Heart right ventricle (tissue), 16 donors: Measurements from ENCODE around the gene LGI4. TPM values are rescaled to one million over a fixed set of nuclear protein-coding genes. Genes with fewer than 3 reads are reported as not detected.

Source experiments
- ATAC-seq, 8 donors: fragments of 200-7000 bp; cut with Tn5 transposase; one replicate each; pipeline ENCODE4 v1.9.1; 2020; ENCODE audit warnings: mild to moderate bottlenecking in 8 of 8, moderate library complexity in 8 of 8, moderate number of reproducible peaks in 1 of 8
- DNase-seq, 2 donors: peaks; one replicate each; pipeline ENCODE4 v3.0.0-alpha.2; 2020
- H3K27ac ChIP-seq, 10 donors: fragments of 200-600 bp; sonication (generic) in 2 of 10; one replicate each; pipeline versions ENCODE4 v1.5.0 to v1.8.0; 2020 to 2022; ENCODE audit warnings: mild to moderate bottlenecking in 3 of 10
- H3K27me3 ChIP-seq, 7 donors: fragments of 200-600 bp; one replicate each; pipeline ENCODE4 v1.8.0; 2021 to 2022; ENCODE audit warnings: mild to moderate bottlenecking in 2 of 7
- H3K36me3 ChIP-seq, 9 donors: fragments of 200-600 bp; sonication (generic) in 1 of 9; one replicate each; pipeline versions ENCODE4 v1.5.0 to v1.8.0; 2020 to 2022; ENCODE audit warnings: mild to moderate bottlenecking in 2 of 9
- H3K4me1 ChIP-seq, 9 donors: fragments of 200-600 bp; sonication (generic) in 1 of 9; one replicate each; pipeline versions ENCODE4 v1.5.0 to v1.8.0; 2020 to 2022; ENCODE audit warnings: mild to moderate bottlenecking in 4 of 9
- H3K4me3 ChIP-seq, 10 donors: fragments of 200-600 bp; sonication (generic) in 2 of 10; one replicate each; pipeline versions ENCODE4 v1.5.0 to v1.8.0; 2020 to 2022; ENCODE audit warnings: mild to moderate bottlenecking in 7 of 10, moderate library complexity in 2 of 10
- H3K9me3 ChIP-seq, 11 donors: fragments of 200-600 bp in 10 of 11; sonication (generic) in 2 of 11; one replicate each; pipeline versions ENCODE4 v1.5.0 to v1.8.0; 2013 to 2022; ENCODE audit warnings: mild to moderate bottlenecking in 2 of 11, control low read depth in 1 of 11, moderate library complexity in 1 of 11
- CTCF ChIP-seq, 9 donors: fragments of 200-600 bp; sonication (generic) in 2 of 9; IDR thresholded peaks; one replicate each; pipeline versions ENCODE4 v1.5.0 to v1.8.0; 2021 to 2022; ENCODE audit warnings: antibody characterized with exemption in 9 of 9, mild to moderate bottlenecking in 5 of 9, moderate library complexity in 1 of 9
- WGBS, 2 donors: extraction: QIAGEN DNeasy Blood & Tissue Kit; methylation state at CpG; one replicate each; pipeline ENCODE4 v1.1.7; 2013; ENCODE audit warnings: inconsistent platforms in 1 of 2; 5-methylcytosine and 5-hydroxymethylcytosine counted together
- intact Hi-C, 10 donors: fragments of 100-400 bp; cut with DNase I; formaldehyde crosslinking; loops; one replicate each; pipeline versions ENCODE4 v1.11.1 to v1.14.2; 2022
- polyA plus RNA-seq, 2 donors: library from polyadenylated mRNA; stranded (reverse); fragments of 200-250 nt; gene quantifications; one replicate each; pipeline ENCODE4 v1.2.3, GENCODE V29; 2013
- total RNA-seq, 10 donors: library from RNA; stranded (reverse); fragmentation: NEBNext Ultra II Directional in 3 of 10; extraction: Animal tissue kit (Norgen Biotek cat#: 25700) in 3 of 10; gene quantifications; one replicate each; pipeline versions ENCODE4 v1.2.1 to v1.2.4, GENCODE V29; 2021 to 2023
- donor health status: Arrhythmogenic right ventricular cardiomyopathy.
- donor health status: ischemic (EF 13 %, LVEDD 7.1; RV severe dilation, severe dysfunction).
- donor health status: healthy with polysubstance abuse.
- donor health status: DM: no; HTN: yes; CAD: no.
- donor health status: DM: no; HTN: no; CAD: no.
- donor health status: ischemic (EF 25% LVEDD 6.9; RV normal size, moderate dysfunction).
- donor health status: ischemic (EF 25% LVEDD 5.7; RV mildly dilated, moderate dysfunction).
- donor health status: healthy.
- donor health status: DM: yes; HTN: yes; CAD: no.
- donor health status: Ischemic cardiomyopathy.
- donor health status: ischemic (EF 35%, LVEDD 5.7; RV mildly dilated, moderate dysfunction).
- donor health status: nonischemic (EF 11% LVEDD 7.7; RV severe dilation, severe dysfunction).
- donor health status: DM: yes; HTN: yes; CAD: no.
- donor health status: PGD.
- donor health status: ischemic (EF 29% LVEDD 5.4; RV normal size, mild dysfunction).
- donor health status: nonischemic (EF 23%, LVEDD 6.1; RV moderate dilation, normal function).

The LGI4 gene
- total and polyA plus RNA-seq, 12 donors: 4.3 to 30.0 (median 8.3) TPM

GRCh38 chr19:35151273-35152065, 16.6 kb upstream of the LGI4 start:
- no peak overlapping the region for H3K27ac ChIP-seq
- no peak for ATAC-seq
- intact Hi-C loops: loop anchor here in 2 of 10 donors (5.0 to 10.0 kb wide), 2 partner anchors 96 to 103 kb away; partner anchors contain the start of gene LSR (in 1 of the 2)
- H3K4me1 ChIP-seq: peaks cover 0 to 38% (median 24%) of the 10 kb centered on the region in 9 donors
- H3K9me3 ChIP-seq: no peaks in the 10 kb centered on the region
- no peak overlapping the region for H3K4me3 ChIP-seq
- DNase-seq: no peak
- WGBS, 2 donors: 81% methylated on average over 20 of the region's 20 CpGs
- no peak for TF ChIP-seq CTCF (IDR thresholded peaks at IDR 0.05)
- peaks cover 0 to 31% (median 17%) of the 10 kb centered on the region in 7 donors for H3K27me3 ChIP-seq
- H3K36me3 ChIP-seq: no peaks in the 10 kb centered on the region

- intact Hi-C loops: loop anchor here in 2 of 10 donors (5.0 to 10.0 kb wide), 2 partner anchors 97 to 104 kb away; partner anchors contain the start of gene LSR (in 1 of the 2)
- 76 to 79% methylated on average over 2 of the region's 2 CpGs for WGBS, 2 donors
- Histone ChIP-seq H3K27ac (no peak overlapping the region), H3K27me3 (peaks cover 0 to 27% (median 11%) of the 10 kb centered on the region in 7 donors), H3K4me3 (no peak overlapping the region), H3K36me3 (no peaks in the 10 kb centered on the region), H3K9me3 (no peaks in the 10 kb centered on the region), H3K4me1 (peaks cover 0 to 28% (median 18%) of the 10 kb centered on the region in 9 donors)
- no peak for ATAC-seq
- no peak for TF ChIP-seq CTCF (IDR thresholded peaks at IDR 0.05)
- DNase-seq: no peak
These were observed 15.6 kb upstream of the LGI4 start for GRCh38 chr19:35150445-35150844.

GRCh38 chr19:35149463-35149862, 14.6 kb upstream of the LGI4 start:
- H3K9me3 ChIP-seq: no peaks in the 10 kb centered on the region
- 86 to 87% methylated on average over 3 of the region's 3 CpGs for WGBS, 2 donors
- no peaks in the 10 kb centered on the region for H3K36me3 ChIP-seq
- H3K4me1 ChIP-seq: peaks cover 0 to 25% (median 15%) of the 10 kb centered on the region in 9 donors
- H3K27me3 ChIP-seq: peaks cover 0 to 18% (median 13%) of the 10 kb centered on the region in 7 donors
- no peak for ATAC-seq
- H3K27ac ChIP-seq: no peak overlapping the region
- intact Hi-C loops: no loop called here
- TF ChIP-seq CTCF (IDR thresholded peaks at IDR 0.05): no peak
- no peak for DNase-seq
- H3K4me3 ChIP-seq: no peak overlapping the region

GRCh38 chr19:35146746-35147459, 12.0 kb upstream of the LGI4 start:
- DNase-seq (no peak), ATAC-seq (no peak)
- Histone ChIP-seq H3K4me3 (no peak overlapping the region), H3K27ac (no peak overlapping the region), H3K27me3 (peaks cover 0 to 33% (median 4%) of the 10 kb centered on the region in 7 donors), H3K36me3 (no peaks in the 10 kb centered on the region), H3K4me1 (peaks cover 0 to 29% (median 18%) of the 10 kb centered on the region in 9 donors), H3K9me3 (no peaks in the 10 kb centered on the region)
- intact Hi-C loops: no loop called here
- TF ChIP-seq CTCF (IDR thresholded peaks at IDR 0.05): no peak
- WGBS, 2 donors: 72 to 77% methylated on average over 7 of the region's 7 CpGs
